Nephron progenitor cell (in vitro differentiated cells): ENCODE results near the gene ONECUT1.

Experiments used
- DNase-seq: peaks from one replicate; pipeline ENCODE4 v3.0.0; 2021
- H3K27ac Mint-ChIP-seq: 2 replicates; pipeline ENCODE4 v1.8.0; 2021; ENCODE audit warnings: mild to moderate bottlenecking, moderate library complexity, mixed read lengths
- H3K27me3 Mint-ChIP-seq: 2 replicates; pipeline ENCODE4 v1.8.0; 2021; ENCODE audit warnings: mild to moderate bottlenecking, low read depth, mixed read lengths; ENCODE audit not compliant: poor library complexity
- H3K36me3 Mint-ChIP-seq: 2 replicates; pipeline ENCODE4 v1.8.0; 2021; ENCODE audit warnings: low read depth, mixed read lengths
- H3K4me1 Mint-ChIP-seq: 2 replicates; pipeline ENCODE4 v1.8.0; 2021; ENCODE audit warnings: mixed read lengths
- H3K4me3 Mint-ChIP-seq: 2 replicates; pipeline ENCODE4 v1.8.0; 2021; ENCODE audit warnings: mild to moderate bottlenecking, moderate library complexity, mixed read lengths
- H3K9me3 Mint-ChIP-seq: 2 replicates; pipeline ENCODE4 v1.8.0; 2021; ENCODE audit warnings: mild to moderate bottlenecking, moderate library complexity, mixed read lengths
- CTCF ChIP-seq: fragments of 200-600 bp; sonication (generic); IDR thresholded peaks from 2 replicates; pipeline ENCODE4 v1.5.0; 2021; ENCODE audit warnings: antibody characterized with exemption

ONECUT1 gene

GRCh38 chr15:52808441-52808840 is 18.3 kb upstream of the ONECUT1 start:
- Mint-ChIP-seq H3K9me3 (no peaks in the 10 kb centered on the region), H3K27me3 (peaks cover 89% of the 10 kb centered on the region), H3K4me1 (peaks cover 10% of the 10 kb centered on the region), H3K36me3 (no peaks in the 10 kb centered on the region), H3K4me3 (no peak overlapping the region), H3K27ac (no peak overlapping the region)
- no peak for TF ChIP-seq CTCF
- no peak for DNase-seq

- Mint-ChIP-seq H3K27ac (no peak overlapping the region), H3K9me3 (no peaks in the 10 kb centered on the region), H3K4me1 (peaks cover 16% of the 10 kb centered on the region), H3K27me3 (peaks cover 100% of the 10 kb centered on the region), H3K4me3 (no peak overlapping the region), H3K36me3 (no peaks in the 10 kb centered on the region)
- DNase-seq: no peak
- TF ChIP-seq CTCF: no peak
These were observed 16.1 kb upstream of the ONECUT1 start for GRCh38 chr15:52806284-52806655.

GRCh38 chr15:52805351-52806283 is 15.5 kb upstream of the ONECUT1 start:
- peak; percentile 39 for DNase-seq
- no peak overlapping the region for H3K4me3 Mint-ChIP-seq
- H3K36me3 Mint-ChIP-seq: no peaks in the 10 kb centered on the region
- H3K9me3 Mint-ChIP-seq: peaks cover 5% of the 10 kb centered on the region
- peaks cover 16% of the 10 kb centered on the region for H3K4me1 Mint-ChIP-seq
- peaks cover 100% of the 10 kb centered on the region for H3K27me3 Mint-ChIP-seq
- TF ChIP-seq CTCF: peak; percentile 23
- no peak overlapping the region for H3K27ac Mint-ChIP-seq

GRCh38 chr15:52804526-52805081 is 14.5 kb upstream of the ONECUT1 start:
- no peak overlapping the region for H3K27ac Mint-ChIP-seq
- DNase-seq: peak; percentile 35
- H3K4me1 Mint-ChIP-seq: peaks cover 16% of the 10 kb centered on the region
- peaks cover 100% of the 10 kb centered on the region for H3K27me3 Mint-ChIP-seq
- no peaks in the 10 kb centered on the region for H3K36me3 Mint-ChIP-seq
- peaks cover 9% of the 10 kb centered on the region for H3K9me3 Mint-ChIP-seq
- peak overlapping the region; percentile 71 for H3K4me3 Mint-ChIP-seq
- no peak for TF ChIP-seq CTCF

GRCh38 chr15:52803467-52804306 is 13.6 kb upstream of the ONECUT1 start:
- Mint-ChIP-seq H3K27me3 (peaks cover 100% of the 10 kb centered on the region), H3K9me3 (peaks cover 9% of the 10 kb centered on the region), H3K36me3 (no peaks in the 10 kb centered on the region), H3K4me1 (peaks cover 16% of the 10 kb centered on the region), H3K27ac (no peak overlapping the region), H3K4me3 (peak overlapping the region; percentile 71)
- TF ChIP-seq CTCF: no peak
- DNase-seq: peak; percentile 43
